DND-41 (cell line): ENCODE data around the gene NUDT3.

Experiments used
- ATAC-seq: fragments of 200-7000 bp; cut with Tn5 transposase; 3 replicates; pipeline ENCODE4 v1.9.1; 2021; ENCODE audit warnings: low read depth; ENCODE audit not compliant: insufficient read depth
- DNase-seq: peaks from one replicate; pipeline ENCODE4 v3.0.0-alpha.2; 2020
- H2AFZ ChIP-seq: 2 replicates; pipeline ENCODE4 v1.6.0; 2012; ENCODE audit warnings: low read depth, low read length
- H3K27ac ChIP-seq: 2 replicates; pipeline ENCODE4 v1.5.1; 2012; ENCODE audit warnings: low read length, inconsistent platforms
- H3K27me3 ChIP-seq: fragments of 200-600 bp; sonication (generic); 2 replicates; pipeline ENCODE4 v1.6.0; 2012; ENCODE audit warnings: low read length, mild to moderate bottlenecking, inconsistent platforms; ENCODE audit not compliant: insufficient read depth, poor library complexity
- H3K36me3 ChIP-seq: 2 replicates; pipeline ENCODE4 v1.5.1; 2012; ENCODE audit warnings: low read length, inconsistent platforms; ENCODE audit not compliant: insufficient read depth
- H3K4me1 ChIP-seq: 2 replicates; pipeline ENCODE4 v1.5.1; 2012; ENCODE audit warnings: mild to moderate bottlenecking, low read length; ENCODE audit not compliant: insufficient read depth
- H3K4me2 ChIP-seq: 2 replicates; pipeline ENCODE4 v1.6.0; 2012; ENCODE audit warnings: mild to moderate bottlenecking, moderate library complexity, low read length, inconsistent platforms; ENCODE audit not compliant: insufficient read depth
- H3K4me3 ChIP-seq, 2 experiments: fragments of 200-600 bp in 1 of 2; shearing (Covaris generic) in 1 of 2; 2 replicates each; pipeline ENCODE4 v1.5.1; 2012 to 2016; ENCODE audit warnings: inconsistent platforms in 2 of 2, low read length in 2 of 2, mild to moderate bottlenecking in 2 of 2, low read depth in 1 of 2, moderate library complexity in 1 of 2
- H3K79me2 ChIP-seq: 2 replicates; pipeline ENCODE4 v1.6.0; 2012; ENCODE audit warnings: low read length, inconsistent platforms; ENCODE audit not compliant: insufficient read depth
- H3K9ac ChIP-seq: 2 replicates; pipeline ENCODE4 v1.6.0; 2012; ENCODE audit warnings: low read depth, mild to moderate bottlenecking, inconsistent platforms, low read length, moderate library complexity
- H3K9me3 ChIP-seq: 2 replicates; pipeline ENCODE4 v1.5.1; 2012; ENCODE audit warnings: low read length, moderate library complexity, mild to moderate bottlenecking, inconsistent platforms; ENCODE audit not compliant: insufficient read depth, severe bottlenecking
- H4K20me1 ChIP-seq: 2 replicates; pipeline ENCODE4 v1.6.0; 2012; ENCODE audit warnings: low read length; ENCODE audit not compliant: insufficient read depth
- EZH2 ChIP-seq: IDR thresholded peaks from 3 replicates; pipeline ENCODE4 v1.6.1; 2012; ENCODE audit warnings: borderline replicate concordance, low read depth, mild to moderate bottlenecking, moderate library complexity, low read length, inconsistent platforms; ENCODE audit not compliant: severe bottlenecking
- TF ChIP-seq, protein P1 (sequence below): IDR thresholded peaks from 2 replicates; pipeline ENCODE4 v1.5.1; 2012; ENCODE audit warnings: borderline replicate concordance, low read length, moderate library complexity, mild to moderate bottlenecking; ENCODE audit not compliant: poor library complexity, severe bottlenecking; ENCODE audit errors: extremely low read depth

NUDT3 gene

DNA sequence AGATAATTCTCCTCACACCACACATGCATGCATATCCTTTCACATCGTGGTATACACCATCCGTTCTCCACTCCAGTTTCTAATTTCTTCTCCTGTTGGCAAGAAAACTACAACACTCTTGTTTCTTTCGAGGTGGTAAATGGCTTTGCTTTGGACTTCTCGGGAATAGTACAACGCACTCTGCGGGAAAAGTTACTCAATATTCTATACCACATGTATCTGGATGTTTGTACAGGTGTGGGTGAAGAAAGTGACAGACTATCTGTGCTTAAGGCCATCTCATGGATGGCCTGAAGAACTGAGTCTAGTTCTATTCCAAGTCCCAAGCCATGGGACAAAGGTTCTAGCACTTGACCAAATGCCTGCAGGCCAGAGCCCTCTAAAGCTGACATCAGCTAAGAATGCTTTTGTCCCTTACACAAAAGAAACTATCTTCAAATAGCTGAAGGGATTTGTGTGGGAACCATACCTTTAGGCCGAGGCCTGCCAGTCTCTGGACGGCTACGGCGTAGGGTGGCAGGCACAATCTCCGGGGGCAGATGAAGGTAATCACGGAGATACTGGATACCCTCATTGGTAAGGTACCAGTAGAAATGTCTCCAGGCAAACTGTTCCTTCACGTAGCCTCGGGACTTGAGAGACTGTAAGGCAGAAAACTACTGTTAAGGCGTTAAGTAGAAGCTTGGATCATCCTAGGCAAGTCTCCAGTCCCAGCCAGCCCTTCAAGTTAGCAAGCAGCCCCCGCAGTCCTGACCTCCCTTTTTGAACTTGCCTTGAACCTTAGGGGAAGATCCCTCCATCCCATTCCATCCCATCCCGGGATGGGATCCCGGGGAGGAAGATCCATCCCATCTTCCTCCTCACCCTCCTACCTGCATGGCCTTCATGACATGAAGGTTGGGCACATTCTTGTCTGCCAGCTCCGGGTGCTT lies 32.0 kb upstream of the NUDT3 start:
- TF ChIP-seq, protein P1, sequence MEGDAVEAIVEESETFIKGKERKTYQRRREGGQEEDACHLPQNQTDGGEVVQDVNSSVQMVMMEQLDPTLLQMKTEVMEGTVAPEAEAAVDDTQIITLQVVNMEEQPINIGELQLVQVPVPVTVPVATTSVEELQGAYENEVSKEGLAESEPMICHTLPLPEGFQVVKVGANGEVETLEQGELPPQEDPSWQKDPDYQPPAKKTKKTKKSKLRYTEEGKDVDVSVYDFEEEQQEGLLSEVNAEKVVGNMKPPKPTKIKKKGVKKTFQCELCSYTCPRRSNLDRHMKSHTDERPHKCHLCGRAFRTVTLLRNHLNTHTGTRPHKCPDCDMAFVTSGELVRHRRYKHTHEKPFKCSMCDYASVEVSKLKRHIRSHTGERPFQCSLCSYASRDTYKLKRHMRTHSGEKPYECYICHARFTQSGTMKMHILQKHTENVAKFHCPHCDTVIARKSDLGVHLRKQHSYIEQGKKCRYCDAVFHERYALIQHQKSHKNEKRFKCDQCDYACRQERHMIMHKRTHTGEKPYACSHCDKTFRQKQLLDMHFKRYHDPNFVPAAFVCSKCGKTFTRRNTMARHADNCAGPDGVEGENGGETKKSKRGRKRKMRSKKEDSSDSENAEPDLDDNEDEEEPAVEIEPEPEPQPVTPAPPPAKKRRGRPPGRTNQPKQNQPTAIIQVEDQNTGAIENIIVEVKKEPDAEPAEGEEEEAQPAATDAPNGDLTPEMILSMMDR = no peak
- no peak for TF ChIP-seq EZH2
- H3K4me3 ChIP-seq = peak overlapping the region; percentile 74 to 84; a peak in 3 of 4 replicates
- ATAC-seq = no peak
- no peaks in the 10 kb centered on the region for H3K27me3 ChIP-seq
- H3K4me2 ChIP-seq = peak overlapping the region; percentile 83
- no peaks in the 10 kb centered on the region for H3K9me3 ChIP-seq
- peaks cover 52% of the 10 kb centered on the region for H4K20me1 ChIP-seq
- peaks cover 47% of the 10 kb centered on the region for H3K4me1 ChIP-seq
- no peak overlapping the region for H2AFZ ChIP-seq
- peak overlapping the region; percentile 86 for H3K27ac ChIP-seq
- peak overlapping the region; percentile 72 for H3K9ac ChIP-seq
- DNase-seq = no peak
- peaks cover 56% of the 10 kb centered on the region for H3K79me2 ChIP-seq
- peaks cover 60% of the 10 kb centered on the region for H3K36me3 ChIP-seq

DNA sequence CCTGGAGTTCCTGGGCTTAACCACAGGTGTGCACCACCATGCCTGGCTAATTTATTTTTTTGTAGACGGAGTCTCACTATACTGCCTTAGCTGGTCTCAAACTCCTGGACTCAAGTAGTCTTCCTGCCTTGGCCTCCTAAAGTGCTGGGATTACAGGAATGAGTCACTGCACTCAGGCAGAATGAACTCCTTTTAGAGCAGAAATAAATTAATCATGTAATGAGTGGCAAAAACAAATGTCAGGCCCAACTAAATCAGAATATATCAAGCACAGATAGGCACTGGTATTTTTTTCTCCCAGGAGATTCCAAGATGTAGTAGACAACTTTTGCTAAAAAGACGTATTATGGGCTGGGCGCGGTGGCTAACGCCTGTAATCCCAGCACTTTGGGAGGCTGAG lies 30.8 kb upstream of the NUDT3 start:
- H3K4me3 ChIP-seq = no peak overlapping the region
- H3K9ac ChIP-seq = peak overlapping the region; percentile 72; the same call in 1 of the 2 replicates
- H3K4me2 ChIP-seq = peak overlapping the region; percentile 83
- H4K20me1 ChIP-seq = peaks cover 57% of the 10 kb centered on the region
- no peak overlapping the region for H3K27ac ChIP-seq
- H3K79me2 ChIP-seq = peaks cover 60% of the 10 kb centered on the region
- H3K36me3 ChIP-seq = peaks cover 72% of the 10 kb centered on the region
- H3K4me1 ChIP-seq = peaks cover 47% of the 10 kb centered on the region
- H3K9me3 ChIP-seq = no peaks in the 10 kb centered on the region
- TF ChIP-seq, protein P1 = no peak
- no peak for TF ChIP-seq EZH2
- ATAC-seq (no peak), DNase-seq (no peak)
- H3K27me3 ChIP-seq = no peaks in the 10 kb centered on the region
- no peak overlapping the region for H2AFZ ChIP-seq

DNA sequence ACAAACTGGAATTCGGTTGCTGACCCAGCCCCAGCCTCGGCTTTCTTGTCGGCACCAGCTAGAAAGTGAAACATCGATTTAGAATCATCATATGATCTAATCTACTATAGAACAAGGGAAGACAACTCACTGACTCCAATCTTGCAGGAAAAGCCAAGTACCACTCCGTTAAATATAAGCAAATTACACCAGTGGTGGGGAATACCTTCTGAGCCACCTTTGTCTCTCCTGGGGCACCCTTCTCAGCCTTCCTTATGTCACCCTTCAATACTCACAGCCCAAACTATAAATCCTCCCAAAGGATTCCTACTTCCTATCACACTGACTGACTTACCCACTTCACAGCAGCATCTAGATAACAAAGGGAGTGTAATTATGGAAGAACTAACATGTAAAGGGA lies 25.9 kb upstream of the NUDT3 start:
- Histone ChIP-seq H3K4me2 (no peak overlapping the region), H3K79me2 (peaks cover 34% of the 10 kb centered on the region), H3K4me1 (peaks cover 21% of the 10 kb centered on the region), H3K27me3 (no peaks in the 10 kb centered on the region), H3K9ac (no peak overlapping the region), H3K4me3 (no peak overlapping the region), H4K20me1 (peaks cover 56% of the 10 kb centered on the region; the same call in 1 of the 2 replicates), H3K27ac (no peak overlapping the region), H2AFZ (no peak overlapping the region), H3K36me3 (peaks cover 90% of the 10 kb centered on the region), H3K9me3 (no peaks in the 10 kb centered on the region)
- TF ChIP-seq, protein P1 = no peak
- TF ChIP-seq EZH2 = no peak
- no peak for ATAC-seq
- DNase-seq = no peak
